HCT116 (cell line): ENCODE results near the gene CSRP1. TPM values are rescaled to one million over a fixed set of nuclear protein-coding genes. Genes with fewer than 3 reads are reported as not detected.
A peak's percentile ranks its signal among the peaks of the same experiment; 100 is the strongest.

ENCODE experiments used
- ATAC-seq: fragments of 200-7000 bp; cut with Tn5 transposase; 2 replicates; pipeline ENCODE4 v1.9.1; 2020; ENCODE audit warnings: mild to moderate bottlenecking, moderate library complexity
- BruUV-seq: library from RNA; stranded (reverse); fragments of 400-500 nt; replicated peaks from 2 replicates; lab custom pipeline; 2021; lab: Mats Ljungman, UMichigan
- CTCF ChIA-PET: fragments of 300-600 bp; sonication (Branson Sonifier 250); formaldehyde crosslinking; loops from one replicate; lab custom pipeline; 2021; ENCODE audit warnings: antibody characterized with exemption; lab: Charles Lee
- POLR2A ChIA-PET: fragments of 300-600, 350-600 bp; sonication (Branson Sonifier 250); formaldehyde crosslinking; loops from one replicate; lab custom pipeline; 2021; ENCODE audit warnings: antibody characterized with exemption; lab: Charles Lee
- RAD21 ChIA-PET, 2 experiments: fragments of 300-600 bp; sonication (Branson Sonifier 250); formaldehyde crosslinking; loops; one replicate each; lab custom pipeline; 2023; ENCODE audit warnings: low total read pairs in 2 of 2; ENCODE audit not compliant: uncharacterized antibody in 2 of 2, unreplicated experiment in 2 of 2, low non-redundant PET in 1 of 2; lab: Charles Lee
- DNase-seq: peaks from one replicate; pipeline ENCODE4 v3.0.0-alpha.2; 2010; ENCODE audit warnings: low read depth, low spot score
- H2AFZ ChIP-seq: fragments of 200-600 bp; shearing (Covaris generic), sonication (generic); 2 replicates; pipeline ENCODE4 v1.6.1; 2017; ENCODE audit warnings: low read depth, mixed run types, mixed read lengths, antibody characterized with exemption, low read length; ENCODE audit not compliant: poor library complexity, severe bottlenecking
- H3K27ac ChIP-seq: 2 replicates; pipeline ENCODE4 v1.5.1; 2012; ENCODE audit warnings: low read depth, low read length
- H3K27me3 ChIP-seq: fragments of 200-600 bp; sonication (generic); 2 replicates; pipeline ENCODE4 v1.6.1; 2016; ENCODE audit warnings: mixed run types, low read length, mixed read lengths; ENCODE audit not compliant: insufficient read depth
- H3K36me3 ChIP-seq, 2 experiments: fragments of 200-500 bp in 1 of 2; fragments of 200-600 bp in 1 of 2; sonication (Bioruptor generic) in 1 of 2; sonication (generic) in 1 of 2; 2 replicates each; pipeline versions ENCODE4 v1.5.1 to v1.6.1; 2014 to 2016; ENCODE audit warnings: low read length in 2 of 2, inconsistent platforms in 1 of 2, mixed read lengths in 1 of 2, mixed run types in 1 of 2; ENCODE audit not compliant: insufficient read depth in 2 of 2, control insufficient read depth in 1 of 2
- H3K4me1 ChIP-seq, 2 experiments: fragments of 200-600 bp in 1 of 2; sonication (generic) in 1 of 2; 2 replicates each; pipeline versions ENCODE4 v1.5.1 to v1.6.1; 2012 to 2017; ENCODE audit warnings: low read length in 2 of 2, inconsistent platforms in 1 of 2, mild to moderate bottlenecking in 1 of 2, mixed read lengths in 1 of 2, mixed run types in 1 of 2, moderate library complexity in 1 of 2; ENCODE audit not compliant: insufficient read depth in 2 of 2, control insufficient read depth in 1 of 2
- H3K4me2 ChIP-seq: fragments of 200-600 bp; sonication (generic); 2 replicates; pipeline ENCODE4 v1.6.1; 2017; ENCODE audit warnings: mixed run types, low read length, mixed read lengths
- H3K4me3 ChIP-seq, 2 experiments: fragments of 200-600 bp in 1 of 2; sonication (generic) in 1 of 2; replicated peaks in 1 of 2; 2 replicates each; pipeline ENCODE4 v1.5.1; 2011 to 2016; ENCODE audit warnings: low read length in 2 of 2, control low read depth in 1 of 2, low read depth in 1 of 2, mild to moderate bottlenecking in 1 of 2, mixed read lengths in 1 of 2, mixed run types in 1 of 2
- H3K79me2 ChIP-seq: fragments of 200-600 bp; sonication (generic); 2 replicates; pipeline ENCODE4 v1.6.1; 2017; ENCODE audit warnings: mild to moderate bottlenecking, mixed run types, low read length, moderate library complexity, mixed read lengths; ENCODE audit not compliant: insufficient read depth
- H3K9ac ChIP-seq: fragments of 200-600 bp; sonication (generic); 2 replicates; pipeline ENCODE4 v1.6.1; 2016; ENCODE audit warnings: low read length, mixed read lengths
- H3K9me2 ChIP-seq: fragments of 200-600 bp; sonication (generic), shearing (Covaris generic); 2 replicates; pipeline ENCODE4 v1.6.1; 2017; ENCODE audit warnings: mixed run types, mild to moderate bottlenecking, moderate library complexity; ENCODE audit not compliant: insufficient read depth
- H3K9me3 ChIP-seq, 2 experiments: fragments of 200-500 bp in 1 of 2; fragments of 200-600 bp in 1 of 2; sonication (Bioruptor generic) in 1 of 2; sonication (generic) in 1 of 2; 2 replicates each; pipeline ENCODE4 v1.6.1; 2014 to 2017; ENCODE audit warnings: low read length in 2 of 2, mixed read lengths in 2 of 2, inconsistent platforms in 1 of 2, low read depth in 1 of 2, mild to moderate bottlenecking in 1 of 2, mixed run types in 1 of 2, moderate library complexity in 1 of 2; ENCODE audit not compliant: control insufficient read depth in 1 of 2, insufficient read depth in 1 of 2
- H4K20me1 ChIP-seq: fragments of 200-600 bp; sonication (generic), shearing (Covaris generic); 2 replicates; pipeline ENCODE4 v1.6.1; 2017; ENCODE audit warnings: mixed run types, mild to moderate bottlenecking, moderate library complexity; ENCODE audit not compliant: insufficient read depth
- ATF3 ChIP-seq: IDR thresholded peaks from 2 replicates; pipeline ENCODE4 v1.6.1; 2012
- CBX3 ChIP-seq: IDR thresholded peaks from 2 replicates; pipeline ENCODE4 v1.6.1; 2012; ENCODE audit warnings: low read depth
- CEBPB ChIP-seq: IDR thresholded peaks from 2 replicates; pipeline ENCODE4 v1.6.1; 2012; ENCODE audit warnings: low read depth
- EGR1 ChIP-seq: IDR thresholded peaks from 2 replicates; pipeline ENCODE4 v1.6.1; 2012; ENCODE audit warnings: low read depth
- ELF1 ChIP-seq: IDR thresholded peaks from 2 replicates; pipeline ENCODE4 v1.6.1; 2012; ENCODE audit warnings: low read depth, borderline replicate concordance
- EZH2 ChIP-seq: fragments of 200-600 bp; sonication (generic); IDR thresholded peaks from 2 replicates; pipeline ENCODE4 v1.6.1; 2017; ENCODE audit warnings: antibody characterized with exemption, mixed run types
- EZH2phosphoT487 ChIP-seq: fragments of 200-600 bp; IDR thresholded peaks from 2 replicates; pipeline ENCODE4 v1.6.1; 2018; ENCODE audit warnings: antibody characterized with exemption, borderline replicate concordance
- FOSL1 ChIP-seq: IDR thresholded peaks from 2 replicates; pipeline ENCODE4 v1.6.1; 2012; ENCODE audit warnings: low read depth
- JUND ChIP-seq: IDR thresholded peaks from 2 replicates; pipeline ENCODE4 v1.6.1; 2012
- MAX ChIP-seq: IDR thresholded peaks from 2 replicates; pipeline ENCODE4 v1.6.1; 2012
- POLR2A ChIP-seq: IDR thresholded peaks from 2 replicates; pipeline ENCODE4 v1.7.0; 2011; ENCODE audit warnings: borderline replicate concordance; ENCODE audit not compliant: insufficient read depth, insufficient read length; ENCODE audit errors: extremely low read depth
- POLR2AphosphoS5 ChIP-seq: IDR thresholded peaks from 2 replicates; pipeline ENCODE4 v1.6.1; 2011; ENCODE audit warnings: mild to moderate bottlenecking, low read depth, low read length, moderate library complexity
- RAD21 ChIP-seq: IDR thresholded peaks from 2 replicates; pipeline ENCODE4 v1.6.1; 2012; ENCODE audit warnings: low read depth, mild to moderate bottlenecking
- SIN3A ChIP-seq: IDR thresholded peaks from 2 replicates; pipeline ENCODE4 v1.6.1; 2012; ENCODE audit warnings: low read depth
- SP1 ChIP-seq: IDR thresholded peaks from 2 replicates; pipeline ENCODE4 v1.6.1; 2012; ENCODE audit warnings: low read depth
- TCF7L2 ChIP-seq: IDR thresholded peaks from 2 replicates; pipeline ENCODE4 v1.7.0; 2011; ENCODE audit warnings: borderline replicate concordance, inconsistent platforms; ENCODE audit not compliant: insufficient read depth, insufficient read length; ENCODE audit errors: extremely low read depth
- YY1 ChIP-seq: IDR thresholded peaks from 2 replicates; pipeline ENCODE4 v1.6.1; 2011; ENCODE audit warnings: low read length, low read depth, moderate library complexity, mild to moderate bottlenecking; ENCODE audit not compliant: insufficient replicate concordance; ENCODE audit errors: extremely low read depth
- ZBTB33 ChIP-seq: IDR thresholded peaks from 2 replicates; pipeline ENCODE4 v1.6.1; 2011; ENCODE audit warnings: mild to moderate bottlenecking, low read length, moderate library complexity; ENCODE audit not compliant: insufficient replicate concordance; ENCODE audit errors: extremely low read depth
- ZFX ChIP-seq: fragments of 450-650 bp; IDR thresholded peaks from 2 replicates; pipeline ENCODE4 v1.6.1; 2017
- ZNF274 ChIP-seq: fragments of 200-500 bp; sonication (Bioruptor generic); IDR thresholded peaks from 2 replicates; pipeline ENCODE4 v1.6.1; 2014; ENCODE audit warnings: mild to moderate bottlenecking, low read depth, low read length, inconsistent platforms
- intact Hi-C: fragments of 100-400 bp; cut with micrococcal nuclease; formaldehyde crosslinking; loops from 2 replicates; pipeline ENCODE4 v1.10.0; 2022
- total RNA-seq: library from RNA; stranded (reverse); gene quantifications from one replicate; pipeline ENCODE4 v1.2.1, GENCODE V29; 2021; ENCODE audit not compliant: unreplicated experiment
- TF ChIP-seq, protein P1 (sequence below), 3 experiments: fragments of 200-600 bp in 1 of 3; sonication (generic) in 1 of 3; IDR thresholded peaks in 2 of 3; conservative IDR thresholded peaks in 1 of 3; 2 replicates each; pipeline ENCODE4 v1.5.1; 2012 to 2017; ENCODE audit warnings: low read depth in 2 of 3, low read length in 2 of 3, antibody characterized with exemption in 1 of 3, borderline replicate concordance in 1 of 3, control low read depth in 1 of 3, mild to moderate bottlenecking in 1 of 3, mixed read lengths in 1 of 3, mixed run types in 1 of 3, moderate library complexity in 1 of 3; ENCODE audit not compliant: insufficient read depth in 1 of 3

CSRP1 gene
- total RNA-seq, 1 experiment from 2014 or later, result 51.7 TPM

- intact Hi-C loops, result loop anchor here (1.0 to 5.0 kb wide), 3 partner anchors 173 to 346 kb away; no protein-coding TSS in a partner anchor
- H3K27ac ChIP-seq, result no peak overlapping the region
- H3K4me3 ChIP-seq, result no peak overlapping the region
- no peaks in the 10 kb centered on the region for H3K27me3 ChIP-seq
- H3K9me2 ChIP-seq, result no peaks in the 10 kb centered on the region
- ATAC-seq, result peak; percentile 97
- POLR2A ChIA-PET, result no interaction called here
- no peaks in the 10 kb centered on the region for H4K20me1 ChIP-seq
- no peak overlapping the region for H3K4me2 ChIP-seq
- H3K9me3 ChIP-seq, result no peaks in the 10 kb centered on the region
- H3K36me3 ChIP-seq, result no peaks in the 10 kb centered on the region
- peak; percentile 45 for DNase-seq
- RAD21 ChIA-PET, result interaction anchor here (0.7 to 1.5 kb wide), 2 partner anchors 15 to 50 kb away, joined by 3 to 5 read pairs; no protein-coding TSS in a partner anchor
- H3K4me1 ChIP-seq, result peaks cover 14 to 17% of the 10 kb centered on the region in 2 experiments
- no TSS peak for BruUV-seq
- CTCF ChIA-PET, result interaction anchor here (0.9 to 2.4 kb wide), 18 partner anchors 9 to 442 kb away, joined by 3 to 13 read pairs (median 5); partner anchors contain the start of gene IPO9
- H3K9ac ChIP-seq, result no peak overlapping the region
- no peaks in the 10 kb centered on the region for H3K79me2 ChIP-seq
- no peak overlapping the region for H2AFZ ChIP-seq
- no peak for TF ChIP-seq ELF1
- no peak for TF ChIP-seq JUND
- TF ChIP-seq FOSL1, result no peak
- no peak for TF ChIP-seq ATF3
- TF ChIP-seq EZH2, result no peak
- TF ChIP-seq YY1, result no peak
- TF ChIP-seq, protein P1, sequence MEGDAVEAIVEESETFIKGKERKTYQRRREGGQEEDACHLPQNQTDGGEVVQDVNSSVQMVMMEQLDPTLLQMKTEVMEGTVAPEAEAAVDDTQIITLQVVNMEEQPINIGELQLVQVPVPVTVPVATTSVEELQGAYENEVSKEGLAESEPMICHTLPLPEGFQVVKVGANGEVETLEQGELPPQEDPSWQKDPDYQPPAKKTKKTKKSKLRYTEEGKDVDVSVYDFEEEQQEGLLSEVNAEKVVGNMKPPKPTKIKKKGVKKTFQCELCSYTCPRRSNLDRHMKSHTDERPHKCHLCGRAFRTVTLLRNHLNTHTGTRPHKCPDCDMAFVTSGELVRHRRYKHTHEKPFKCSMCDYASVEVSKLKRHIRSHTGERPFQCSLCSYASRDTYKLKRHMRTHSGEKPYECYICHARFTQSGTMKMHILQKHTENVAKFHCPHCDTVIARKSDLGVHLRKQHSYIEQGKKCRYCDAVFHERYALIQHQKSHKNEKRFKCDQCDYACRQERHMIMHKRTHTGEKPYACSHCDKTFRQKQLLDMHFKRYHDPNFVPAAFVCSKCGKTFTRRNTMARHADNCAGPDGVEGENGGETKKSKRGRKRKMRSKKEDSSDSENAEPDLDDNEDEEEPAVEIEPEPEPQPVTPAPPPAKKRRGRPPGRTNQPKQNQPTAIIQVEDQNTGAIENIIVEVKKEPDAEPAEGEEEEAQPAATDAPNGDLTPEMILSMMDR (IDR thresholded peaks at IDR 0.05 in 2 of 3, conservative IDR thresholded peaks at IDR 0.05 in 1 of 3; ENCODE audit: borderline replicate concordance in 1 of 3, insufficient read depth in 1 of 3, low read depth in 2 of 3, low read length in 2 of 3), result peak; percentile 85 to 89 (median 87)
- peak; percentile 95 for TF ChIP-seq RAD21
- TF ChIP-seq SP1, result no peak
- TF ChIP-seq CBX3, result no peak
- no peak for TF ChIP-seq SIN3A
- no peak for TF ChIP-seq CEBPB
- TF ChIP-seq ZBTB33, result no peak
- TF ChIP-seq POLR2AphosphoS5, result no peak
- no peak for TF ChIP-seq ZNF274
- no peak for TF ChIP-seq ZFX
- no peak for TF ChIP-seq EZH2phosphoT487
- no peak for TF ChIP-seq EGR1
- no peak for TF ChIP-seq POLR2A
- TF ChIP-seq MAX, result peak; percentile 69; the same call in 1 of the 2 replicates
- TF ChIP-seq TCF7L2, result no peak
Measured at GRCh38 chr1:201530741-201531531, 24.0 kb upstream of the CSRP1 start.
